ENCODE results near the gene CYTH1. TPM values are rescaled to one million over a fixed set of nuclear protein-coding genes. Genes with fewer than 3 reads are reported as not detected.

Gene CYTH1
- total RNA-seq, 8 experiments from 2014 or later: 13.9 to 46.4 (median 30.0) TPM

DNA sequence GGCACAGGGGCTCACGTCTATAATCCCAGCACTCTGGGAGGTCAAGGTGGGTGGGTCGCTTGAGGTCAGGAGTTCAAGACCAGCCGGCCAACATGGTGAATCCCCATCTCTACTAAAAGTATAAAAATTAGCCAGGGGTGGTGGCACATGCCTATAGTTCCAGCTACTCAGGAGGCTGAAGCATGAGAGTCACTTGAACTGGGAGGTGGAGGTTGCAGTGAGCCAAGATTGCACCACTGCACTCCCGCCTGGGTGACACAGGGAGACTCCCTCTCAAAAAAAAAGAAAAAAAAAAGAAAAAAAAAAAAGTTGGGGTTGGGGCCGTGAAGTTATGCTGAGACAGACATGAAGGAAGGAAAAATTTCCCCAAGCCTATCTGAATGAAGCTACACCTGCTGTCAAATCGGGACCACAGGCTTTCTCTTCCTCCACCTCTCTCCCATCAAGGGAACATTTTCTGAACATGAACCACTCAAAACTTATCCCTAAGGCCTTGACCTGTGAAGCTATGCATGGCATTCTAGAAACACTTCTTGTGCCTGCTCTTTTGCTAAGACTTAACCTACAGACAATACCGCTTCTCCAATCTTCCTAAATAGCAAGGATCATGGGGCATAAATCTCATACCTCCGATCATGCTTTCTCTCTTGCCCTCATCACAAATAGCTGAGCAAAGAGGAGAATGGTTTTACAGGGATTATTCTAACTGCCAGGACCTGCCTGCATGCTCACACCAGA lies 88.6 kb downstream of the CYTH1 start:
- Histone ChIP-seq H3K27ac (no peak overlapping the region), H3K4me1 (replicated peaks in 1 of 2) (no peaks in the 10 kb centered on the region), H3K4me3 (no peak overlapping the region)
- no peak for ATAC-seq (replicated peaks in 6 of 8)
- in situ Hi-C loops (cut with MboI; ENCODE audit: low pct_unique_long_range_greater_than_20kb in 2 of 9, low sequenced_read_pairs in 9 of 9, unreplicated experiment in 9 of 9): no loop called here
- 69 to 100% (median 93%) methylated on average over 1 to 6 of the region's 8 CpGs for WGBS, 10 experiments

- in situ Hi-C loops (cut with MboI; ENCODE audit: low pct_unique_long_range_greater_than_20kb in 2 of 9, low sequenced_read_pairs in 9 of 9, unreplicated experiment in 9 of 9): no loop called here
- 86 to 99% (median 94%) methylated on average over 1 to 13 of the region's 15 CpGs for WGBS, 10 experiments
- H3K27ac ChIP-seq: no peak overlapping the region
- ATAC-seq (replicated peaks in 6 of 8): no peak
- no peaks in the 10 kb centered on the region for H3K4me1 ChIP-seq (replicated peaks in 1 of 2)
- H3K4me3 ChIP-seq: no peak overlapping the region
Measured at GRCh38 chr17:78692460-78693010, 89.5 kb downstream of the CYTH1 start.

GRCh38 chr17:78689029-78689428 lies 93.0 kb downstream of the CYTH1 start:
- Histone ChIP-seq H3K4me1 (replicated peaks in 1 of 2) (no peaks in the 10 kb centered on the region), H3K27ac (no peak overlapping the region), H3K4me3 (no peak overlapping the region)
- in situ Hi-C loops (cut with MboI; ENCODE audit: low pct_unique_long_range_greater_than_20kb in 2 of 9, low sequenced_read_pairs in 9 of 9, unreplicated experiment in 9 of 9): no loop called here
- no peak for ATAC-seq (replicated peaks in 6 of 8)
- WGBS, 10 experiments: 80 to 100% (median 100%) methylated on average over 1 to 2 of the region's 2 CpGs; no CpG with 5 or more reads in 2 of the 10 experiments

- no peaks in the 10 kb centered on the region for H3K4me1 ChIP-seq (replicated peaks in 1 of 2)
- ATAC-seq (replicated peaks in 6 of 8): no peak
- WGBS, 10 experiments: 90 to 100% (median 96%) methylated on average over 1 to 5 of the region's 7 CpGs; no CpG with 5 or more reads in 2 of the 10 experiments
- H3K4me3 ChIP-seq: no peak overlapping the region
- no peak overlapping the region for H3K27ac ChIP-seq
- in situ Hi-C loops (cut with MboI; ENCODE audit: low pct_unique_long_range_greater_than_20kb in 2 of 9, low sequenced_read_pairs in 9 of 9, unreplicated experiment in 9 of 9): no loop called here
Measured at GRCh38 chr17:78687944-78688343, 94.1 kb downstream of the CYTH1 start.

DNA sequence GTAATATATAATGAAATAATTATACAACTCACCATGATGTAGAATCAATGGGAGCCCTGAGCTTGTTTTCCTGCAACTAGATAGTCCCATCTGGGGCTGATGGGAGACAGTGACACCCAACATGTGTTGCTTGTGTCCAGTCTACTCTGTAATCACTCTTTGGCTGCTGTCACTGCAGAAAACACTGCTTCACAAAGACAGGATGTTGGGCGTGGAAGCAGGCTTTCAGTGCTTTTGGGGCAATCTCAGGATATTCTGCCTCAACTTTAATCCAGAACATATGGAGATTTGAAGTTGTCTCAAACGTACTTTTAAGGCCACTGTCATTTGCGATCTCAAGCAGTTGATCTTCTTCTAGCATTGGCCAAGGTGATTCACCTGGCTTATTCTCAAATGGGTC lies 94.9 kb downstream of the CYTH1 start:
- Histone ChIP-seq H3K4me1 (replicated peaks in 1 of 2) (no peaks in the 10 kb centered on the region), H3K27ac (no peak overlapping the region), H3K4me3 (no peak overlapping the region)
- in situ Hi-C loops (cut with MboI; ENCODE audit: low pct_unique_long_range_greater_than_20kb in 2 of 9, low sequenced_read_pairs in 9 of 9, unreplicated experiment in 9 of 9): no loop called here
- ATAC-seq (replicated peaks in 6 of 8): no peak
- WGBS, 10 experiments: 62 to 100% (median 100%) methylated on average over 1 to 3 of the region's 3 CpGs; no CpG with 5 or more reads in 5 of the 10 experiments

DNA sequence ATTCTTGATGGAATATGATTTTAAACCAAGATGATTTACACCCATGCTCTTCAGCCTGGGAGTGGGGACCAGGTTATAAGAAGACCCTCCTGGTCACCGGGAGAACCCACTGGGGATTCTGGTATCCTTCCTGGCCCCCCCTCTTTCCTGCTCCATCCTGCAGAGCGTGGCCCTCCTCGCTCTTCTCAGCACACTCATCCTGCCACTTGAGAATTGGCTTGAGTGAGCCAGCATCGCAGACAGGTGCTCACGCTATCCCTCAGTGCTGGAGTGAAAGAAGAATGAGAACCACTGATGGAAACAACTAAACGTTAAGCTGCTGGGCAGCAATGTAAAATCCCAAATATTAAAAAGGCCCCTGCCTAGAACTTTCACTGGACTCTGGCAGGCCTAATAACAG lies 98.0 kb downstream of the CYTH1 start:
- no peaks in the 10 kb centered on the region for H3K4me1 ChIP-seq (replicated peaks in 1 of 2)
- ATAC-seq (replicated peaks in 6 of 8): no peak
- 80 to 100% (median 96%) methylated on average over 2 to 6 of the region's 6 CpGs; no CpG with 5 or more reads in 2 of the 10 experiments for WGBS, 10 experiments
- no peak overlapping the region for H3K4me3 ChIP-seq
- no peak overlapping the region for H3K27ac ChIP-seq
- in situ Hi-C loops (cut with MboI; ENCODE audit: low pct_unique_long_range_greater_than_20kb in 2 of 9, low sequenced_read_pairs in 9 of 9, unreplicated experiment in 9 of 9): no loop called here

GRCh38 chr17:78683408-78683961 lies 98.6 kb downstream of the CYTH1 start:
- no peaks in the 10 kb centered on the region for H3K4me1 ChIP-seq (replicated peaks in 1 of 2)
- 80 to 100% (median 100%) methylated on average over 1 to 4 of the region's 5 CpGs; no CpG with 5 or more reads in 2 of the 10 experiments for WGBS, 10 experiments
- H3K4me3 ChIP-seq: no peak overlapping the region
- in situ Hi-C loops (cut with MboI; ENCODE audit: low pct_unique_long_range_greater_than_20kb in 2 of 9, low sequenced_read_pairs in 9 of 9, unreplicated experiment in 9 of 9): no loop called here
- H3K27ac ChIP-seq: no peak overlapping the region
- ATAC-seq (replicated peaks in 6 of 8): no peak

- ATAC-seq (replicated peaks in 6 of 8): no peak
- Histone ChIP-seq H3K4me3 (no peak overlapping the region), H3K27ac (no peak overlapping the region), H3K4me1 (replicated peaks in 1 of 2) (no peaks in the 10 kb centered on the region)
- in situ Hi-C loops (cut with MboI; ENCODE audit: low pct_unique_long_range_greater_than_20kb in 2 of 9, low sequenced_read_pairs in 9 of 9, unreplicated experiment in 9 of 9): no loop called here
- 83 to 100% (median 100%) methylated on average over 1 to 2 of the region's 2 CpGs; no CpG with 5 or more reads in 3 of the 10 experiments for WGBS, 10 experiments
Measured at GRCh38 chr17:78682363-78682762, 99.7 kb downstream of the CYTH1 start.

DNA sequence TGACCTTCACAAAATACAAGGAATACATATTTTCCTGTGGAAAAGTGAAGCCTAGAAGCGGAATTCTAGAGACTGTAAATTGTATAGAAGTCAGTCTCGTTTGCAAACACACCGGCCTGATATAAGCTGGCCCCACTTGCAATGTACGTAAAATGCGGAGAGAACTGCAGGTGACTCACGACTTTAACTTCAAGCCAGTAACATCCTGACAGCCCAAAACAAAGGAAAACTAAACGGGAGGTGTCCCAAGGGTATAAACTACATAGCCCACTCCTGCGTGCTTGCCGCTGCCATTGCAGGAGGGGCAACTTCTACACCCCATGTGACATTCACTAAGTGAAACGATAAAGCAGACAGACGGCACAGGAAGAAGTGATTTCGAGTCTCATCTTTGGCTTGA lies 101.6 kb downstream of the CYTH1 start:
- peaks cover 0 to under 1% of the 10 kb centered on the region in 2 donors for H3K4me1 ChIP-seq (replicated peaks in 1 of 2)
- in situ Hi-C loops (cut with MboI; ENCODE audit: low pct_unique_long_range_greater_than_20kb in 2 of 9, low sequenced_read_pairs in 9 of 9, unreplicated experiment in 9 of 9): no loop called here
- no peak overlapping the region for H3K27ac ChIP-seq
- 60 to 97% (median 78%) methylated on average over 3 to 12 of the region's 12 CpGs for WGBS, 10 experiments
- H3K4me3 ChIP-seq: no peak overlapping the region
- ATAC-seq (replicated peaks in 6 of 8): no peak

- ATAC-seq (replicated peaks in 6 of 8): no peak
- 60 to 100% (median 95%) methylated on average over 1 to 10 of the region's 24 CpGs for WGBS, 10 experiments
- no peak overlapping the region for H3K27ac ChIP-seq
- H3K4me3 ChIP-seq: no peak overlapping the region
- peaks cover 4 to 7% of the 10 kb centered on the region in 2 donors for H3K4me1 ChIP-seq (replicated peaks in 1 of 2)
- in situ Hi-C loops (cut with MboI; ENCODE audit: low pct_unique_long_range_greater_than_20kb in 2 of 9, low sequenced_read_pairs in 9 of 9, unreplicated experiment in 9 of 9): no loop called here
Measured at GRCh38 chr17:78679495-78680395, 102.3 kb downstream of the CYTH1 start.

DNA sequence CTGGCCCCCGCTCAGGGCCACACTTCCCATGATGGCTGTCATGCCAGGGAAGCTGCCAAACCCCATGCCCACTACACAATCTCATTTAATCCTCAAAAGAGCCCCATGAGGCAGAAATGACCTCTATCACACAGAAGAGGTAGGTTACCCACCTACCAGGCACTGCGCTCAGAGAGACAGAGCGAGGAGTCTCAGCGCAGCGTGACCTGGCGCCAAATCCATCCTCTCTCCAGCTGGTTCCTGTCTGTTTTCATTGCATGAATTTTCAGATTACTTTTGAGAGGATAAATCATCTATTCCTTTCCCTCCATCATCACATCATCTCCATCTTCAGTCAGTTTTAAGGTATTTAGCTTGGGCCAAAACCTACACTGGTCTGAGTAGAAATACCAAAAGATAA lies 103.4 kb downstream of the CYTH1 start:
- peaks cover 4 to 10% of the 10 kb centered on the region in 2 donors for H3K4me1 ChIP-seq (replicated peaks in 1 of 2)
- no peak overlapping the region for H3K4me3 ChIP-seq
- H3K27ac ChIP-seq: no peak overlapping the region
- no peak for ATAC-seq (replicated peaks in 6 of 8)
- 90 to 100% (median 100%) methylated on average over 1 to 5 of the region's 6 CpGs; no CpG with 5 or more reads in 2 of the 10 experiments for WGBS, 10 experiments
- in situ Hi-C loops (cut with MboI; ENCODE audit: low pct_unique_long_range_greater_than_20kb in 2 of 9, low sequenced_read_pairs in 9 of 9, unreplicated experiment in 9 of 9): no loop called here

GRCh38 chr17:78678222-78678557 lies 103.9 kb downstream of the CYTH1 start:
- in situ Hi-C loops (cut with MboI; ENCODE audit: low pct_unique_long_range_greater_than_20kb in 2 of 9, low sequenced_read_pairs in 9 of 9, unreplicated experiment in 9 of 9): no loop called here
- no peak overlapping the region for H3K4me3 ChIP-seq
- no peak overlapping the region for H3K27ac ChIP-seq
- 77 to 100% (median 100%) methylated on average over 2 to 4 of the region's 11 CpGs; no CpG with 5 or more reads in 7 of the 10 experiments for WGBS, 10 experiments
- peaks cover 4 to 10% of the 10 kb centered on the region in 2 donors for H3K4me1 ChIP-seq (replicated peaks in 1 of 2)
- no peak for ATAC-seq (replicated peaks in 6 of 8)

Data from motor neuron (in vitro differentiated cells).